IMR-90 (cell line): ENCODE results near the gene KIAA0825. TPM values are rescaled to one million over a fixed set of nuclear protein-coding genes. Genes with fewer than 3 reads are reported as not detected.

Experiments used
- ATAC-seq: fragments of 200-7000 bp; cut with Tn5 transposase; 2 replicates; pipeline ENCODE4 v1.9.1; 2020; ENCODE audit warnings: low read depth, mild to moderate bottlenecking, moderate library complexity
- BruUV-seq: library from RNA; stranded (reverse); fragments of 400-500 nt; replicated peaks from 2 replicates; lab custom pipeline; 2021; lab: Mats Ljungman, UMichigan
- CTCF ChIA-PET: fragments of 300-600 bp; formaldehyde crosslinking; extraction: SDS; loops from one replicate; lab custom pipeline; 2021; ENCODE audit warnings: antibody characterized with exemption; lab: Yijun Ruan, JAX
- POLR2A ChIA-PET: fragments of 300-600 bp; sonication (Branson Sonifier 250); formaldehyde crosslinking; loops from one replicate; lab custom pipeline; 2022; ENCODE audit warnings: antibody characterized with exemption; ENCODE audit not compliant: unreplicated experiment; lab: Charles Lee
- DNase-seq: peaks from one replicate; pipeline ENCODE4 v3.0.0; 2013
- H2AFZ ChIP-seq: replicated peaks from 2 replicates; pipeline ENCODE3; 2013; ENCODE audit warnings: low read length, mild to moderate bottlenecking; ENCODE audit not compliant: poor library complexity
- H2AK5ac ChIP-seq: 2 replicates; pipeline ENCODE4 v1.6.1; 2013; ENCODE audit warnings: low read depth, low read length, inconsistent platforms
- H2AK9ac ChIP-seq: replicated peaks from 2 replicates; pipeline ENCODE3; 2013; ENCODE audit warnings: mild to moderate bottlenecking, low read depth, low read length, moderate library complexity; ENCODE audit not compliant: poor library complexity
- H2BK120ac ChIP-seq: 2 replicates; pipeline ENCODE4 v1.6.1; 2013; ENCODE audit warnings: low read depth, low read length, inconsistent platforms
- H2BK15ac ChIP-seq: 3 replicates; pipeline ENCODE4 v1.6.1; 2013; ENCODE audit warnings: low read depth, low read length, inconsistent platforms
- H2BK20ac ChIP-seq: 2 replicates; pipeline ENCODE4 v1.6.1; 2013; ENCODE audit warnings: low read depth, mild to moderate bottlenecking, inconsistent platforms, low read length, moderate library complexity
- H2BK5ac ChIP-seq: 2 replicates; pipeline ENCODE4 v1.6.1; 2013; ENCODE audit warnings: mild to moderate bottlenecking, low read depth, low read length, inconsistent platforms; ENCODE audit not compliant: poor library complexity, severe bottlenecking
- H3K14ac ChIP-seq: replicated peaks from 2 replicates; pipeline ENCODE4 v1.6.1; 2013; ENCODE audit warnings: low read depth, low read length, inconsistent platforms
- H3K18ac ChIP-seq: 2 replicates; pipeline ENCODE4 v1.6.1; 2013; ENCODE audit warnings: low read depth, low read length, control low read depth
- H3K23ac ChIP-seq: 2 replicates; pipeline ENCODE4 v1.6.1; 2013; ENCODE audit warnings: low read depth, low read length, inconsistent platforms
- H3K27ac ChIP-seq: 2 replicates; pipeline ENCODE4 v1.5.1; 2013; ENCODE audit warnings: mild to moderate bottlenecking, control low read depth, low read length; ENCODE audit not compliant: insufficient read depth
- H3K27me3 ChIP-seq: 2 replicates; pipeline ENCODE4 v1.6.1; 2013; ENCODE audit warnings: low read length; ENCODE audit not compliant: control insufficient read depth, insufficient read depth
- H3K36me3 ChIP-seq: 2 replicates; pipeline ENCODE4 v1.6.1; 2013; ENCODE audit warnings: low read length, mixed read lengths; ENCODE audit not compliant: control insufficient read depth, insufficient read depth
- H3K4ac ChIP-seq: 2 replicates; pipeline ENCODE4 v1.6.1; 2013; ENCODE audit warnings: low read depth, low read length, inconsistent platforms
- H3K4me1 ChIP-seq: 2 replicates; pipeline ENCODE4 v1.6.1; 2013; ENCODE audit warnings: low read length, mixed read lengths; ENCODE audit not compliant: control insufficient read depth, insufficient read depth
- H3K4me2 ChIP-seq: 2 replicates; pipeline ENCODE4 v1.6.1; 2013; ENCODE audit warnings: low read depth, mild to moderate bottlenecking, control low read depth, low read length, moderate library complexity
- H3K4me3 ChIP-seq: 2 replicates; pipeline ENCODE4 v1.5.1; 2013; ENCODE audit warnings: low read depth, mild to moderate bottlenecking, control low read depth, low read length, moderate library complexity; ENCODE audit not compliant: insufficient read depth
- H3K56ac ChIP-seq: 2 replicates; pipeline ENCODE4 v1.6.1; 2013; ENCODE audit warnings: low read length, inconsistent platforms; ENCODE audit not compliant: insufficient read depth; ENCODE audit errors: extremely low read depth
- H3K79me1 ChIP-seq, 2 experiments: 2 replicates each; pipeline ENCODE4 v1.6.1; 2013; ENCODE audit warnings: low read length in 2 of 2, inconsistent platforms in 1 of 2, low read depth in 1 of 2
- H3K9ac ChIP-seq: 2 replicates; pipeline ENCODE4 v1.6.1; 2013; ENCODE audit warnings: low read depth, low read length, control low read depth
- H3K9me1 ChIP-seq: 2 replicates; pipeline ENCODE4 v1.6.1; 2013; ENCODE audit warnings: low read length, inconsistent platforms; ENCODE audit not compliant: insufficient read depth
- H3K9me3 ChIP-seq: 2 replicates; pipeline ENCODE4 v1.6.1; 2013; ENCODE audit warnings: low read length; ENCODE audit not compliant: control insufficient read depth, insufficient read depth
- H4K20me1 ChIP-seq: 2 replicates; pipeline ENCODE4 v1.6.1; 2013; ENCODE audit warnings: low read length, inconsistent platforms; ENCODE audit not compliant: insufficient read depth
- H4K5ac ChIP-seq: 2 replicates; pipeline ENCODE4 v1.6.1; 2013; ENCODE audit warnings: mild to moderate bottlenecking, low read depth, low read length, control low read depth
- H4K8ac ChIP-seq, 2 experiments: 2 replicates each; pipeline ENCODE4 v1.6.1; 2013; ENCODE audit warnings: low read depth in 2 of 2, low read length in 2 of 2, control low read depth in 1 of 2, inconsistent platforms in 1 of 2
- H4K91ac ChIP-seq: 2 replicates; pipeline ENCODE4 v1.6.1; 2013; ENCODE audit warnings: low read depth, low read length, inconsistent platforms; ENCODE audit not compliant: insufficient read depth
- RCOR1 ChIP-seq: IDR thresholded peaks from 2 replicates; pipeline ENCODE4 v1.6.1; 2012; ENCODE audit warnings: mild to moderate bottlenecking, low read length, improper control_type of control experiment; ENCODE audit not compliant: insufficient replicate concordance
- RFX5 ChIP-seq: IDR thresholded peaks from 2 replicates; pipeline ENCODE4 v1.8.0; 2012; ENCODE audit warnings: low read depth, mild to moderate bottlenecking, low read length, moderate library complexity
- SMC3 ChIP-seq: fragments of 150-350 bp; IDR thresholded peaks from 2 replicates; pipeline ENCODE4 v1.6.1; 2016; ENCODE audit warnings: low read depth, mild to moderate bottlenecking, antibody characterized with exemption, low read length, moderate library complexity
- WGBS, 2 experiments: methylation state at CpG; one replicate each; pipeline versions ENCODE4 v1.1.5 to v1.1.7; 2013; ENCODE audit warnings: missing lambda C conversion rate in 2 of 2; ENCODE audit not compliant: insufficient read length in 1 of 2; ENCODE audit errors: extremely low coverage in 2 of 2; 5-methylcytosine and 5-hydroxymethylcytosine counted together
- dilution Hi-C: fragments of 300-500 bp; cut with HindIII; formaldehyde crosslinking; loops from one replicate; pipeline ENCODE4 v1.14.3; 2018; ENCODE audit warnings: low sequenced_read_pairs; ENCODE audit not compliant: unreplicated experiment
- in situ Hi-C: fragments of 300-500 bp; cut with MboI; formaldehyde crosslinking; loops from 3 replicates; pipeline ENCODE4 v1.14.3; 2019; ENCODE audit warnings: low sequenced_read_pairs, inconsistent platforms, mixed read lengths
- intact Hi-C: fragments of 100-400 bp; cut with micrococcal nuclease; formaldehyde crosslinking; loops from 2 replicates; pipeline ENCODE4 v1.10.0; 2022
- polyA plus RNA-seq, 3 experiments: library from polyadenylated mRNA; depleted of rRNA; stranded (reverse); fragments of >200 nt; gene quantifications; 2 replicates each; pipeline ENCODE4 v1.2.3, GENCODE V29; 2012; ENCODE audit warnings: low replicate concordance in 1 of 3
- total RNA-seq: library from RNA; depleted of rRNA; stranded (reverse); fragments of >200 nt; gene quantifications from 2 replicates; pipeline ENCODE4 v1.2.3, GENCODE V29; 2012

KIAA0825 gene
- total and polyA plus RNA-seq, 2 of the 4 experiments (the other 2 are of a cell fraction), result 0.46 to 1.8 TPM

DNA sequence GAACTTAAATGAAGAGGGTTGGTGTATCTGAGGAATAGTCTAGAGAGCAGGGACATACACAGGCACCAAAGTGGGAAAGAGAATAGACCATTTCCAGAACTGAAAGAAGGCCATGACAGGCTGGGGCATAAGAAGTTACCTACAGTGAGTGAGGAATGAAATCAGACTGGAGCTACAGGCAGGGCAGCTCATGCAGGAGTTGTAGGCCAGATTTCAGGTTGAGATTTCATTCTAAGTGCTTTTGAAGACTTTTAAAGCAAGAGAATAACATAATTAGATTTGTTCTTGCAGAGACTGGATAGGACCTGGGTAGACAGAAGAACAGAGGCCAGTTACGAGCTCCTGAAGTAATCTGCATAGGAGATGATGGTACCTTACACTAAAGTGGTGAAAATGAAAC lies 280.8 kb downstream of the KIAA0825 start:
- Histone ChIP-seq H3K14ac (no peak overlapping the region), H3K4me2 (no peak overlapping the region), H4K20me1 (no peaks in the 10 kb centered on the region), H3K27ac (no peak overlapping the region), H3K9me1 (no peaks in the 10 kb centered on the region), H4K8ac (no peak overlapping the region), H3K4me1 (no peaks in the 10 kb centered on the region), H3K18ac (no peak overlapping the region), H3K23ac (no peak overlapping the region), H3K79me1 (no peaks in the 10 kb centered on the region), H3K27me3 (no peaks in the 10 kb centered on the region), H3K9ac (no peak overlapping the region), H4K5ac (no peak overlapping the region), H3K4ac (no peak overlapping the region), H2AK5ac (no peak overlapping the region), H2AK9ac (no peak overlapping the region), H3K4me3 (no peak overlapping the region), H2BK20ac (no peak overlapping the region), H3K36me3 (no peaks in the 10 kb centered on the region), H2AFZ (no peak overlapping the region), H2BK120ac (no peak overlapping the region), H2BK15ac (no peak overlapping the region), H3K9me3 (no peaks in the 10 kb centered on the region), H4K91ac (no peak overlapping the region), H3K56ac (no peak overlapping the region), H2BK5ac (no peak overlapping the region)
- ChIA-PET CTCF (no interaction called here), POLR2A (no interaction called here)
- dilution Hi-C loops (no loop called here), in situ Hi-C loops (no loop called here), intact Hi-C loops (no loop called here)
- ATAC-seq, result no peak
- TF ChIP-seq RFX5 (no peak), SMC3 (no peak), RCOR1 (no peak)
- 78% methylated on average over 1 of the region's 1 CpG; no CpG with 5 or more reads in 1 of the 2 experiments for WGBS, 2 experiments
- no peak for DNase-seq
- no TSS peak for BruUV-seq
